SK-N-SH (cell line): Measurements from ENCODE around the gene ATP8A2. TPM values are rescaled to one million over a fixed set of nuclear protein-coding genes. Genes with fewer than 3 reads are reported as not detected.

ENCODE experiments used
- CTCF ChIA-PET: fragments of 300-600, 350-600 bp; formaldehyde crosslinking; extraction: SDS; loops from one replicate; lab custom pipeline; 2021; lab: Yijun Ruan, JAX
- POLR2A ChIA-PET: fragments of 350-600 bp; sonication (Branson Sonifier 250); formaldehyde crosslinking; extraction: SDS; loops from one replicate; lab custom pipeline; 2020; ENCODE audit warnings: antibody characterized with exemption, inconsistent platforms; lab: Yijun Ruan, JAX
- DNase-seq: peaks from one replicate; pipeline ENCODE4 v3.0.0; 2012
- H2AFZ ChIP-seq: fragments of 200-600 bp; sonication (generic); 2 replicates; pipeline ENCODE4 v1.8.1; 2016; ENCODE audit warnings: antibody characterized with exemption, mild to moderate bottlenecking, low read depth
- H3F3A ChIP-seq: fragments of 200-600 bp; sonication (generic); replicated peaks from 2 replicates; pipeline ENCODE3; 2016; ENCODE audit warnings: antibody characterized with exemption, mild to moderate bottlenecking; ENCODE audit not compliant: insufficient read depth
- H3K27ac ChIP-seq, 2 experiments: fragments of 200-500 bp in 1 of 2; fragments of 200-600 bp in 1 of 2; sonication (Bioruptor generic) in 1 of 2; sonication (generic), shearing (Covaris generic) in 1 of 2; 2 replicates each; pipeline versions ENCODE4 v1.5.1 to v1.6.1; 2014 to 2016; ENCODE audit warnings: low read depth in 2 of 2, inconsistent platforms in 1 of 2, low read length in 1 of 2, mild to moderate bottlenecking in 1 of 2, mixed read lengths in 1 of 2
- H3K27me3 ChIP-seq: fragments of 200-600 bp; sonication (generic), shearing (Covaris generic); 2 replicates; pipeline ENCODE4 v1.6.1; 2016; ENCODE audit warnings: mixed run types; ENCODE audit not compliant: insufficient read depth
- H3K36me3 ChIP-seq, 2 experiments: fragments of 200-500 bp in 1 of 2; fragments of 200-600 bp in 1 of 2; sonication (Bioruptor generic) in 1 of 2; sonication (generic) in 1 of 2; replicated peaks in 1 of 2; 2 replicates each; pipeline versions ENCODE3 to v1.5.1; 2014 to 2016; ENCODE audit warnings: low read length in 1 of 2, mild to moderate bottlenecking in 1 of 2; ENCODE audit not compliant: insufficient read depth in 2 of 2, control insufficient read depth in 1 of 2
- H3K4me1 ChIP-seq, 2 experiments: fragments of 200-500 bp in 1 of 2; fragments of 200-600 bp in 1 of 2; sonication (Bioruptor generic) in 1 of 2; sonication (generic), shearing (Covaris generic) in 1 of 2; 2 replicates each; pipeline versions ENCODE4 v1.5.1 to v1.6.1; 2014 to 2016; ENCODE audit warnings: low read depth in 1 of 2, low read length in 1 of 2, mixed run types in 1 of 2; ENCODE audit not compliant: insufficient read depth in 2 of 2, control insufficient read depth in 1 of 2
- H3K4me2 ChIP-seq: fragments of 200-600 bp; sonication (generic), shearing (Covaris generic); 2 replicates; pipeline ENCODE4 v1.6.1; 2017; ENCODE audit warnings: mixed run types
- H3K4me3 ChIP-seq, 2 experiments: fragments of 200-500 bp in 1 of 2; fragments of 200-600 bp in 1 of 2; sonication (Bioruptor generic) in 1 of 2; sonication (generic), shearing (Covaris generic) in 1 of 2; 2 replicates each; pipeline versions ENCODE4 v1.5.1 to v1.8.1; 2014 to 2016; ENCODE audit warnings: low read depth in 2 of 2, inconsistent platforms in 1 of 2, low read length in 1 of 2, mild to moderate bottlenecking in 1 of 2, mixed read lengths in 1 of 2, moderate library complexity in 1 of 2
- H3K79me2 ChIP-seq: fragments of 200-600 bp; sonication (generic); 2 replicates; pipeline ENCODE4 v1.8.1; 2017; ENCODE audit warnings: mild to moderate bottlenecking; ENCODE audit not compliant: insufficient read depth
- H3K9ac ChIP-seq: fragments of 200-600 bp; sonication (generic); 2 replicates; pipeline ENCODE4 v1.6.1; 2017; ENCODE audit warnings: mixed run types
- H3K9me2 ChIP-seq: fragments of 200-600 bp; sonication (generic); 2 replicates; pipeline ENCODE4 v1.6.1; 2017; ENCODE audit warnings: mixed run types
- H3K9me3 ChIP-seq: fragments of 200-600 bp; sonication (generic); 2 replicates; pipeline ENCODE4 v1.6.1; 2017; ENCODE audit warnings: mixed run types, mild to moderate bottlenecking, moderate library complexity
- H4K20me1 ChIP-seq: fragments of 200-600 bp; sonication (generic); 2 replicates; pipeline ENCODE4 v1.6.1; 2017; ENCODE audit warnings: mild to moderate bottlenecking, mixed run types; ENCODE audit not compliant: insufficient read depth
- ELF1 ChIP-seq: IDR thresholded peaks from 2 replicates; pipeline ENCODE4 v1.4.0; 2012
- EP300 ChIP-seq, 2 experiments: IDR thresholded peaks; 2 replicates each; pipeline versions ENCODE4 v1.4.0 to v1.6.1; 2012; ENCODE audit warnings: borderline replicate concordance in 1 of 2, low read depth in 1 of 2, low read length in 1 of 2
- EZH2phosphoT487 ChIP-seq: fragments of 200-600 bp; sonication (generic); IDR thresholded peaks from 2 replicates; pipeline ENCODE4 v1.6.1; 2017; ENCODE audit warnings: low read depth, mixed run types, mild to moderate bottlenecking, antibody characterized with exemption, moderate library complexity, borderline replicate concordance
- FOSL2 ChIP-seq: IDR thresholded peaks from 2 replicates; pipeline ENCODE4 v1.4.0; 2012; ENCODE audit warnings: low read depth, mild to moderate bottlenecking, moderate library complexity, borderline replicate concordance
- FOXJ3 ChIP-seq: sonication (generic); formaldehyde crosslinking; IDR thresholded peaks from 2 replicates; pipeline ENCODE4 v1.5.1; 2020; ENCODE audit warnings: mild to moderate bottlenecking, missing genetic modification reagents
- FOXM1 ChIP-seq: IDR thresholded peaks from 2 replicates; pipeline ENCODE4 v1.4.0; 2012; ENCODE audit warnings: low read depth, mild to moderate bottlenecking
- GABPA ChIP-seq: IDR thresholded peaks from 2 replicates; pipeline ENCODE4 v1.4.0; 2012; ENCODE audit warnings: low read depth, mild to moderate bottlenecking
- GATA2 ChIP-seq: sonication (generic); formaldehyde crosslinking; IDR thresholded peaks from 2 replicates; pipeline ENCODE4 v1.5.0; 2020; ENCODE audit warnings: mild to moderate bottlenecking, missing genetic modification reagents
- JUND ChIP-seq: IDR thresholded peaks from 2 replicates; pipeline ENCODE4 v1.4.0; 2012
- MXI1 ChIP-seq: IDR thresholded peaks from 2 replicates; pipeline ENCODE4 v1.6.1; 2012; ENCODE audit warnings: mild to moderate bottlenecking, low read depth, low read length, improper control_type of control experiment
- NRF1 ChIP-seq: IDR thresholded peaks from 2 replicates; pipeline ENCODE4 v1.6.1; 2012; ENCODE audit warnings: low read depth, mild to moderate bottlenecking, low read length
- REST ChIP-seq: IDR thresholded peaks from 2 replicates; pipeline ENCODE4 v1.6.1; 2012; ENCODE audit warnings: mild to moderate bottlenecking, low read depth, low read length, moderate library complexity
- RFX5 ChIP-seq: IDR thresholded peaks from 2 replicates; pipeline ENCODE4 v1.6.1; 2012; ENCODE audit warnings: mild to moderate bottlenecking, improper control_type of control experiment, low read length
- RXRA ChIP-seq: IDR thresholded peaks from 2 replicates; pipeline ENCODE4 v1.4.0; 2012; ENCODE audit warnings: low read depth, mild to moderate bottlenecking, borderline replicate concordance
- SIN3A ChIP-seq: IDR thresholded peaks from 2 replicates; pipeline ENCODE4 v1.6.1; 2012; ENCODE audit warnings: low read depth, mild to moderate bottlenecking, low read length, moderate library complexity, borderline replicate concordance
- SMC3 ChIP-seq: IDR thresholded peaks from 2 replicates; pipeline ENCODE4 v1.6.1; 2012; ENCODE audit warnings: low read depth, low read length, improper control_type of control experiment
- TAF1 ChIP-seq: IDR thresholded peaks from 2 replicates; pipeline ENCODE4 v1.6.1; 2012; ENCODE audit warnings: low read depth, mild to moderate bottlenecking, low read length, moderate library complexity, borderline replicate concordance
- TCF12 ChIP-seq: IDR thresholded peaks from 2 replicates; pipeline ENCODE4 v1.4.0; 2012
- YY1 ChIP-seq: IDR thresholded peaks from 2 replicates; pipeline ENCODE4 v1.4.0; 2012; ENCODE audit warnings: low read depth, mild to moderate bottlenecking
- WGBS: methylation state at CpG from one replicate; pipeline ENCODE4 v1.1.6; 2017; ENCODE audit warnings: low lambda C conversion rate; 5-methylcytosine and 5-hydroxymethylcytosine counted together
- polyA plus RNA-seq, 3 experiments: library from polyadenylated mRNA; depleted of rRNA; stranded (reverse); fragments of >200 nt; gene quantifications; 2 replicates each; pipeline ENCODE4 v1.2.3, GENCODE V29; 2012
- TF ChIP-seq, protein P1 (sequence below): IDR thresholded peaks from 2 replicates; pipeline ENCODE4 v1.4.0; 2012; ENCODE audit warnings: low read depth, borderline replicate concordance

Gene ATP8A2
- polyA plus RNA-seq, 1 of the 3 experiments (the other 2 are of a cell fraction), result 0.02 TPM

DNA sequence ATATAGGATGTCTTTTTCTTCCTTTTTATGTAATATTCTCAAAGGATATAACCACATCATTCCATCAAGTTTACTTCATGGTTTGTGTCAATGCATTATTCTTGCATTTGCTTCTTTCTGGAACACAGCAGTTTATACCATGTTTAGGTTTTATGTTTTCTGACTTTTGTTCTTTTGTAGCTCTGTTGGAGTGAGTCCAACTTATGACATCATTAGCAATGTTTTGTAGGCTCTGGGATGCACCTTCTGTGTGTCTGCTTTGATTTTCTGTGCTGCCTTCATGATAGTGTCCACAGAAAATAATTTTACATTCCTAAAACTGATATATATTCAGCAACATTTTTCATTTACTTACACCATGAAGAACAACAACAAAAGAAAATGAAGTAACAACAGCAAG is 611.1 kb downstream of the ATP8A2 start (continued):
- TF ChIP-seq REST, result no peak
- no peak for TF ChIP-seq SIN3A
- no peak for TF ChIP-seq JUND
- TF ChIP-seq TCF12, result no peak
- TF ChIP-seq EZH2phosphoT487, result no peak
- no peak for TF ChIP-seq TAF1
- TF ChIP-seq YY1, result no peak
- no peak for TF ChIP-seq FOXM1

DNA sequence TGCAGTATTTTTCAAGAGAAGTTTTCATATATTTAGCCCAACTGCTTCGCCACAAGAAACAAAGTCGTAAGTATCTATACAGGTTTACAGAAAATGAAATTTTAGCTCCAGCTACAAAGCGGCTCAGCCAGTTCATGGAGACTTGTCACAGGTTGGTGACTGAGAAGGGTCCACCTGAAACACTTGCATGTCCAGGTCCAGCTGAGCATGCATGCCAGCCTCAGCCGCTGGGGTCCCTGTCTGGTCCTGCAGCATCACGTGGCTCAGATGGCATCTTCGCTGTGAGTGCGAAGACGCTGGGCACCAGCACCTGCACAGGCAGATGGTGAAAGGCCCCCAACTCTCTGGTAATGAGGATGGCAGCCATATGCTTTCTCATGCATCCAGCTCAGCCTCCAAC is 616.2 kb downstream of the ATP8A2 start:
- no peaks in the 10 kb centered on the region for H3F3A ChIP-seq
- H3K4me1 ChIP-seq, result no peaks in the 10 kb centered on the region
- no peak for DNase-seq
- H3K9me3 ChIP-seq, result no peaks in the 10 kb centered on the region
- no peak overlapping the region for H2AFZ ChIP-seq
- H3K36me3 ChIP-seq, result no peaks in the 10 kb centered on the region
- H4K20me1 ChIP-seq, result no peaks in the 10 kb centered on the region
- no peak overlapping the region for H3K4me2 ChIP-seq
- TF ChIP-seq JUND, result no peak
- TF ChIP-seq, protein P1, sequence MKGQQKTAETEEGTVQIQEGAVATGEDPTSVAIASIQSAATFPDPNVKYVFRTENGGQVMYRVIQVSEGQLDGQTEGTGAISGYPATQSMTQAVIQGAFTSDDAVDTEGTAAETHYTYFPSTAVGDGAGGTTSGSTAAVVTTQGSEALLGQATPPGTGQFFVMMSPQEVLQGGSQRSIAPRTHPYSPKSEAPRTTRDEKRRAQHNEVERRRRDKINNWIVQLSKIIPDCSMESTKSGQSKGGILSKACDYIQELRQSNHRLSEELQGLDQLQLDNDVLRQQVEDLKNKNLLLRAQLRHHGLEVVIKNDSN, result no peak
- TF ChIP-seq RFX5, result no peak
- TF ChIP-seq EP300 (IDR thresholded peaks at IDR 0.05; ENCODE audit: borderline replicate concordance in 1 of 2, low read depth in 1 of 2, low read length in 1 of 2), result no peak
- no peak for TF ChIP-seq RXRA
- TF ChIP-seq SMC3, result no peak
- no peak for TF ChIP-seq GATA2 (CRISPR knock-in tag)
- TF ChIP-seq TAF1, result no peak
- no peak for TF ChIP-seq FOXJ3 (CRISPR knock-in tag)
- no peak for TF ChIP-seq YY1
- no peak for TF ChIP-seq NRF1
- TF ChIP-seq REST, result no peak
- no peak for TF ChIP-seq MXI1
- TF ChIP-seq GABPA, result no peak
- no peak for TF ChIP-seq TCF12
- no peak for TF ChIP-seq FOSL2
- no peak for TF ChIP-seq ELF1
- POLR2A ChIA-PET, result no interaction called here
- no peaks in the 10 kb centered on the region for H3K27me3 ChIP-seq
- H3K9me2 ChIP-seq, result no peaks in the 10 kb centered on the region
- no peak overlapping the region for H3K27ac ChIP-seq
- H3K9ac ChIP-seq, result no peak overlapping the region
- no peaks in the 10 kb centered on the region for H3K79me2 ChIP-seq
- CTCF ChIA-PET, result no interaction called here
- H3K4me3 ChIP-seq, result no peak overlapping the region
- 51% methylated on average over 6 of the region's 8 CpGs for WGBS
